Measurements from ENCODE around the gene CIT.

DNA sequence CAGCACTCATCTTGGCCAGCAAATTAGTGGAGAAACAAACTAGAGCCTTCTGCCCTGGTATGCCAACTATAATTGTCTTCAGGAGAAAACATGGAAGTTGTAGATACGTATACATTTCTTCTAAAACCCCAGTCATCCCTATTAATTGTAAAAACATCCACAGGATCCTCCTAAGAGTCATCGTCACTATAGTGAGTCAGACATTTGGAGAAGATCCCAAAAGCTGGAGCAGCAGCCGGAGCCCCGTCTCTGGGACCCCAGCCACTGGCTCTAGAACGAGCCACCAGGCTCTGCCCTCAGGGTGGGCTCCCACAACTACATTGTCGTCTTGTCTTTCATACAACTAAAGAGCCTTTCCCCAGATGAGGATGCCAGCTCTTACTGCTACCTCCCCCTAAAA, 193.7 kb downstream of the CIT start:
- TF ChIP-seq, protein P1, sequence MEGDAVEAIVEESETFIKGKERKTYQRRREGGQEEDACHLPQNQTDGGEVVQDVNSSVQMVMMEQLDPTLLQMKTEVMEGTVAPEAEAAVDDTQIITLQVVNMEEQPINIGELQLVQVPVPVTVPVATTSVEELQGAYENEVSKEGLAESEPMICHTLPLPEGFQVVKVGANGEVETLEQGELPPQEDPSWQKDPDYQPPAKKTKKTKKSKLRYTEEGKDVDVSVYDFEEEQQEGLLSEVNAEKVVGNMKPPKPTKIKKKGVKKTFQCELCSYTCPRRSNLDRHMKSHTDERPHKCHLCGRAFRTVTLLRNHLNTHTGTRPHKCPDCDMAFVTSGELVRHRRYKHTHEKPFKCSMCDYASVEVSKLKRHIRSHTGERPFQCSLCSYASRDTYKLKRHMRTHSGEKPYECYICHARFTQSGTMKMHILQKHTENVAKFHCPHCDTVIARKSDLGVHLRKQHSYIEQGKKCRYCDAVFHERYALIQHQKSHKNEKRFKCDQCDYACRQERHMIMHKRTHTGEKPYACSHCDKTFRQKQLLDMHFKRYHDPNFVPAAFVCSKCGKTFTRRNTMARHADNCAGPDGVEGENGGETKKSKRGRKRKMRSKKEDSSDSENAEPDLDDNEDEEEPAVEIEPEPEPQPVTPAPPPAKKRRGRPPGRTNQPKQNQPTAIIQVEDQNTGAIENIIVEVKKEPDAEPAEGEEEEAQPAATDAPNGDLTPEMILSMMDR (IDR thresholded peaks at IDR 0.05): no peak
- TF ChIP-seq POLR2A (IDR thresholded peaks at IDR 0.05) (no peak), EP300 (IDR thresholded peaks at IDR 0.05) (no peak)
